SK-N-SH (cell line): Measurements from ENCODE around the gene PLAAT5. TPM values are rescaled to one million over a fixed set of nuclear protein-coding genes. Genes with fewer than 3 reads are reported as not detected.
"Not testable (repeated sequence)": the region's sequence is repeated elsewhere in the genome, so short reads cannot be mapped to it uniquely, and the experiment has no call there.

Experiments used
- CTCF ChIA-PET: fragments of 300-600, 350-600 bp; formaldehyde crosslinking; extraction: SDS; loops from one replicate; lab custom pipeline; 2021; lab: Yijun Ruan, JAX
- POLR2A ChIA-PET: fragments of 350-600 bp; sonication (Branson Sonifier 250); formaldehyde crosslinking; extraction: SDS; loops from one replicate; lab custom pipeline; 2020; ENCODE audit warnings: antibody characterized with exemption, inconsistent platforms; lab: Yijun Ruan, JAX
- DNase-seq: peaks from one replicate; pipeline ENCODE4 v3.0.0; 2012
- H2AFZ ChIP-seq: fragments of 200-600 bp; sonication (generic); 2 replicates; pipeline ENCODE4 v1.8.1; 2016; ENCODE audit warnings: antibody characterized with exemption, mild to moderate bottlenecking, low read depth
- H3F3A ChIP-seq: fragments of 200-600 bp; sonication (generic); replicated peaks from 2 replicates; pipeline ENCODE3; 2016; ENCODE audit warnings: antibody characterized with exemption, mild to moderate bottlenecking; ENCODE audit not compliant: insufficient read depth
- H3K27ac ChIP-seq, 2 experiments: fragments of 200-500 bp in 1 of 2; fragments of 200-600 bp in 1 of 2; sonication (Bioruptor generic) in 1 of 2; sonication (generic), shearing (Covaris generic) in 1 of 2; 2 replicates each; pipeline versions ENCODE4 v1.5.1 to v1.6.1; 2014 to 2016; ENCODE audit warnings: low read depth in 2 of 2, inconsistent platforms in 1 of 2, low read length in 1 of 2, mild to moderate bottlenecking in 1 of 2, mixed read lengths in 1 of 2
- H3K27me3 ChIP-seq: fragments of 200-600 bp; sonication (generic), shearing (Covaris generic); 2 replicates; pipeline ENCODE4 v1.6.1; 2016; ENCODE audit warnings: mixed run types; ENCODE audit not compliant: insufficient read depth
- H3K36me3 ChIP-seq, 2 experiments: fragments of 200-500 bp in 1 of 2; fragments of 200-600 bp in 1 of 2; sonication (Bioruptor generic) in 1 of 2; sonication (generic) in 1 of 2; replicated peaks in 1 of 2; 2 replicates each; pipeline versions ENCODE3 to v1.5.1; 2014 to 2016; ENCODE audit warnings: low read length in 1 of 2, mild to moderate bottlenecking in 1 of 2; ENCODE audit not compliant: insufficient read depth in 2 of 2, control insufficient read depth in 1 of 2
- H3K4me1 ChIP-seq, 2 experiments: fragments of 200-500 bp in 1 of 2; fragments of 200-600 bp in 1 of 2; sonication (Bioruptor generic) in 1 of 2; sonication (generic), shearing (Covaris generic) in 1 of 2; 2 replicates each; pipeline versions ENCODE4 v1.5.1 to v1.6.1; 2014 to 2016; ENCODE audit warnings: low read depth in 1 of 2, low read length in 1 of 2, mixed run types in 1 of 2; ENCODE audit not compliant: insufficient read depth in 2 of 2, control insufficient read depth in 1 of 2
- H3K4me2 ChIP-seq: fragments of 200-600 bp; sonication (generic), shearing (Covaris generic); 2 replicates; pipeline ENCODE4 v1.6.1; 2017; ENCODE audit warnings: mixed run types
- H3K4me3 ChIP-seq, 2 experiments: fragments of 200-500 bp in 1 of 2; fragments of 200-600 bp in 1 of 2; sonication (Bioruptor generic) in 1 of 2; sonication (generic), shearing (Covaris generic) in 1 of 2; 2 replicates each; pipeline versions ENCODE4 v1.5.1 to v1.8.1; 2014 to 2016; ENCODE audit warnings: low read depth in 2 of 2, inconsistent platforms in 1 of 2, low read length in 1 of 2, mild to moderate bottlenecking in 1 of 2, mixed read lengths in 1 of 2, moderate library complexity in 1 of 2
- H3K79me2 ChIP-seq: fragments of 200-600 bp; sonication (generic); 2 replicates; pipeline ENCODE4 v1.8.1; 2017; ENCODE audit warnings: mild to moderate bottlenecking; ENCODE audit not compliant: insufficient read depth
- H3K9ac ChIP-seq: fragments of 200-600 bp; sonication (generic); 2 replicates; pipeline ENCODE4 v1.6.1; 2017; ENCODE audit warnings: mixed run types
- H3K9me2 ChIP-seq: fragments of 200-600 bp; sonication (generic); 2 replicates; pipeline ENCODE4 v1.6.1; 2017; ENCODE audit warnings: mixed run types
- H3K9me3 ChIP-seq: fragments of 200-600 bp; sonication (generic); 2 replicates; pipeline ENCODE4 v1.6.1; 2017; ENCODE audit warnings: mixed run types, mild to moderate bottlenecking, moderate library complexity
- H4K20me1 ChIP-seq: fragments of 200-600 bp; sonication (generic); 2 replicates; pipeline ENCODE4 v1.6.1; 2017; ENCODE audit warnings: mild to moderate bottlenecking, mixed run types; ENCODE audit not compliant: insufficient read depth
- ELF1 ChIP-seq: IDR thresholded peaks from 2 replicates; pipeline ENCODE4 v1.4.0; 2012
- MXI1 ChIP-seq: IDR thresholded peaks from 2 replicates; pipeline ENCODE4 v1.6.1; 2012; ENCODE audit warnings: mild to moderate bottlenecking, low read depth, low read length, improper control_type of control experiment
- NRF1 ChIP-seq: IDR thresholded peaks from 2 replicates; pipeline ENCODE4 v1.6.1; 2012; ENCODE audit warnings: low read depth, mild to moderate bottlenecking, low read length
- RXRA ChIP-seq: IDR thresholded peaks from 2 replicates; pipeline ENCODE4 v1.4.0; 2012; ENCODE audit warnings: low read depth, mild to moderate bottlenecking, borderline replicate concordance
- SMC3 ChIP-seq: IDR thresholded peaks from 2 replicates; pipeline ENCODE4 v1.6.1; 2012; ENCODE audit warnings: low read depth, low read length, improper control_type of control experiment
- TAF1 ChIP-seq: IDR thresholded peaks from 2 replicates; pipeline ENCODE4 v1.6.1; 2012; ENCODE audit warnings: low read depth, mild to moderate bottlenecking, low read length, moderate library complexity, borderline replicate concordance
- TCF12 ChIP-seq: IDR thresholded peaks from 2 replicates; pipeline ENCODE4 v1.4.0; 2012
- TEAD4 ChIP-seq: IDR thresholded peaks from 2 replicates; pipeline ENCODE4 v1.4.0; 2012; ENCODE audit warnings: mild to moderate bottlenecking, borderline replicate concordance; ENCODE audit not compliant: insufficient read depth
- USF1 ChIP-seq: IDR thresholded peaks from 2 replicates; pipeline ENCODE4 v1.4.0; 2012; ENCODE audit warnings: low read depth, borderline replicate concordance
- YY1 ChIP-seq: IDR thresholded peaks from 2 replicates; pipeline ENCODE4 v1.4.0; 2012; ENCODE audit warnings: low read depth, mild to moderate bottlenecking
- ZBTB33 ChIP-seq: IDR thresholded peaks from 2 replicates; pipeline ENCODE4 v1.4.0; 2012; ENCODE audit warnings: low read depth, borderline replicate concordance
- WGBS: methylation state at CpG from one replicate; pipeline ENCODE4 v1.1.6; 2017; ENCODE audit warnings: low lambda C conversion rate; 5-methylcytosine and 5-hydroxymethylcytosine counted together
- polyA plus RNA-seq, 3 experiments: library from polyadenylated mRNA; depleted of rRNA; stranded (reverse); fragments of >200 nt; gene quantifications; 2 replicates each; pipeline ENCODE4 v1.2.3, GENCODE V29; 2012
- TF ChIP-seq, protein P1 (sequence below): fragments of 150-350 bp; IDR thresholded peaks from 2 replicates; pipeline ENCODE4 v1.6.1; 2017; ENCODE audit warnings: antibody characterized with exemption, low read length, low read depth, borderline replicate concordance

The PLAAT5 gene
- polyA plus RNA-seq, 1 of the 3 experiments (the other 2 are of a cell fraction), result not detected

- CTCF ChIA-PET, H2AFZ ChIP-seq, H3K27ac ChIP-seq, POLR2A ChIA-PET, H3K4me3 ChIP-seq, H3K9me3 ChIP-seq, H3K9me2 ChIP-seq, H3K9ac ChIP-seq, H3K4me2 ChIP-seq, H3K27me3 ChIP-seq, H4K20me1 ChIP-seq, DNase-seq, H3K36me3 ChIP-seq, H3F3A ChIP-seq, H3K79me2 ChIP-seq, H3K4me1 ChIP-seq: not testable (repeated sequence)
- WGBS, result 28% methylated on average over 9 of the region's 22 CpGs
Observed at GRCh38 chr11:63435351-63435750, 55.6 kb downstream of the PLAAT5 start.

GRCh38 chr11:63430731-63431130 lies 60.2 kb downstream of the PLAAT5 start:
- DNase-seq, H3K27me3 ChIP-seq, H3K27ac ChIP-seq, H3K79me2 ChIP-seq, H3K4me1 ChIP-seq, H4K20me1 ChIP-seq, H3K4me3 ChIP-seq, H3K4me2 ChIP-seq, H3K36me3 ChIP-seq, POLR2A ChIA-PET, H3K9me3 ChIP-seq, H3K9ac ChIP-seq, H2AFZ ChIP-seq, H3F3A ChIP-seq, H3K9me2 ChIP-seq: not testable (repeated sequence)
- CTCF ChIA-PET, result interaction anchor here (0.6 kb wide), 2 partner anchors 45 to 1690 kb away, joined by 3 read pairs; no protein-coding TSS in a partner anchor
- 0% methylated on average over 2 of the region's 2 CpGs for WGBS

GRCh38 chr11:63427971-63428508 lies 62.9 kb downstream of the PLAAT5 start:
- 0% methylated on average over 1 of the region's 2 CpGs for WGBS
- H2AFZ ChIP-seq, result no peak overlapping the region
- H3K9ac ChIP-seq, result no peak overlapping the region
- no peak overlapping the region for H3K4me2 ChIP-seq
- no peak for DNase-seq
- no peaks in the 10 kb centered on the region for H3K36me3 ChIP-seq
- ChIA-PET POLR2A (no interaction called here), CTCF (interaction anchor here (1.2 kb wide), 1 partner anchor 51 kb away, joined by 3 read pairs; no protein-coding TSS in a partner anchor)
- no peaks in the 10 kb centered on the region for H4K20me1 ChIP-seq
- no peak overlapping the region for H3K4me3 ChIP-seq
- no peaks in the 10 kb centered on the region for H3F3A ChIP-seq
- no peaks in the 10 kb centered on the region for H3K9me3 ChIP-seq
- H3K79me2 ChIP-seq, result no peaks in the 10 kb centered on the region
- no peaks in the 10 kb centered on the region for H3K4me1 ChIP-seq
- TF ChIP-seq TAF1 (no peak), TCF12 (no peak)
- H3K27ac ChIP-seq, result no peak overlapping the region
- H3K27me3 ChIP-seq, result no peaks in the 10 kb centered on the region
- no peaks in the 10 kb centered on the region for H3K9me2 ChIP-seq

DNA sequence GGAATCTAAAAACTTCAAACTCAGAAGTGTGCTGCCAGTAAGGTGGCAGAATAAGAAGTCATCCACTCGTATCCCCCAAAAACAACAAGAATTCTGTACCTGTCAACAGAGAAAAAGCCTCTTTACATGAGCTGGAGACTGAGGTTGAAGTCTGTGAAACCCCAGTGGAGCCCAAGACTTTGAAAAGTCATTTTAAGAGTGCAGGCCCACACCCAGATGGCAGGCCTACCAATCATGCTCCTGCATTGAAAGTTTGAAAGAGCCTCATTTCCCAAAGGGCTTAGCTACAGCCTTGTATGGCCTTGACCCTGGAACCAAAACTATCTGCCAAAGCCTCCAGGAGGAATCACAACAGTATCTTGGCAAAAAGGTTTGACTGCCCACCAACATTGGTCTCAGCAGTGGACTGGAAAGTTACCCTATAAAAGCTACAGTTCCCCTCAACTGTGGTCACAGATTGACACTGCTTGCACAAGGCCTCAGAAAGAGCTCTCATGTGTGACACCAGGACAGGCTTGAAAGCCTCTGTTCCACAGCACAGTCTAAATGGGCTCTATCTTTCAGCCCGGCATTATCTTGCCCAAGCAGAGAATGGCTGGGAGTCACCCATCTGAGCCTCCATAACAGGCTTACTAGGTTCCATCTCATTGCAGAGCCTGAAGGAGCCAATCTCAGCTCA lies 73.7 kb downstream of the PLAAT5 start:
- no peaks in the 10 kb centered on the region for H3K79me2 ChIP-seq
- POLR2A ChIA-PET, result no interaction called here
- no peak overlapping the region for H3K4me3 ChIP-seq
- H3F3A ChIP-seq, result no peaks in the 10 kb centered on the region
- H3K9ac ChIP-seq, result no peak overlapping the region
- H3K4me1 ChIP-seq, result no peaks in the 10 kb centered on the region
- WGBS, result 2% methylated on average over 2 of the region's 2 CpGs
- H3K4me2 ChIP-seq, result no peak overlapping the region
- no peaks in the 10 kb centered on the region for H3K27me3 ChIP-seq
- H4K20me1 ChIP-seq, result no peaks in the 10 kb centered on the region
- CTCF ChIA-PET, result interaction anchor here (0.7 kb wide), 1 partner anchor 8 kb away, joined by 3 read pairs; no protein-coding TSS in a partner anchor
- H3K9me2 ChIP-seq, result no peaks in the 10 kb centered on the region
- no peaks in the 10 kb centered on the region for H3K36me3 ChIP-seq
- H3K9me3 ChIP-seq, result no peaks in the 10 kb centered on the region
- no peak for DNase-seq
- no peak overlapping the region for H3K27ac ChIP-seq
- no peak overlapping the region for H2AFZ ChIP-seq
- TF ChIP-seq USF1 (no peak), SMC3 (no peak), TEAD4 (no peak), ZBTB33 (no peak), NRF1 (no peak), MXI1 (no peak), TAF1 (no peak), ELF1 (no peak), RXRA (no peak), YY1 (no peak)
- TF ChIP-seq, protein P1, sequence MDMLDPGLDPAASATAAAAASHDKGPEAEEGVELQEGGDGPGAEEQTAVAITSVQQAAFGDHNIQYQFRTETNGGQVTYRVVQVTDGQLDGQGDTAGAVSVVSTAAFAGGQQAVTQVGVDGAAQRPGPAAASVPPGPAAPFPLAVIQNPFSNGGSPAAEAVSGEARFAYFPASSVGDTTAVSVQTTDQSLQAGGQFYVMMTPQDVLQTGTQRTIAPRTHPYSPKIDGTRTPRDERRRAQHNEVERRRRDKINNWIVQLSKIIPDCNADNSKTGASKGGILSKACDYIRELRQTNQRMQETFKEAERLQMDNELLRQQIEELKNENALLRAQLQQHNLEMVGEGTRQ, result no peak
